GM21447 (cell line): Measurements from ENCODE around the gene STK11.
"Not testable (repeated sequence)": the region's sequence is repeated elsewhere in the genome, so short reads cannot be mapped to it uniquely, and the experiment has no call there.

Source experiments
- ATAC-seq: cut with Tn5 transposase; IDR thresholded peaks from one replicate; pipeline ENCODE4 v1.9.1; 2021; ENCODE audit not compliant: unreplicated experiment

STK11 gene

GRCh38 chr19:1206150-1206863, 729 bp downstream of the STK11 start:
- ATAC-seq: no peak

GRCh38 chr19:1206864-1207450, 1.4 kb downstream of the STK11 start:
- no peak for ATAC-seq

- ATAC-seq: not testable (repeated sequence)
These were observed 3.3 kb downstream of the STK11 start for GRCh38 chr19:1208830-1209229.

GRCh38 chr19:1210227-1210538, 4.6 kb downstream of the STK11 start:
- ATAC-seq: no peak

GRCh38 chr19:1211494-1212234, 6.1 kb downstream of the STK11 start:
- no peak for ATAC-seq

DNA sequence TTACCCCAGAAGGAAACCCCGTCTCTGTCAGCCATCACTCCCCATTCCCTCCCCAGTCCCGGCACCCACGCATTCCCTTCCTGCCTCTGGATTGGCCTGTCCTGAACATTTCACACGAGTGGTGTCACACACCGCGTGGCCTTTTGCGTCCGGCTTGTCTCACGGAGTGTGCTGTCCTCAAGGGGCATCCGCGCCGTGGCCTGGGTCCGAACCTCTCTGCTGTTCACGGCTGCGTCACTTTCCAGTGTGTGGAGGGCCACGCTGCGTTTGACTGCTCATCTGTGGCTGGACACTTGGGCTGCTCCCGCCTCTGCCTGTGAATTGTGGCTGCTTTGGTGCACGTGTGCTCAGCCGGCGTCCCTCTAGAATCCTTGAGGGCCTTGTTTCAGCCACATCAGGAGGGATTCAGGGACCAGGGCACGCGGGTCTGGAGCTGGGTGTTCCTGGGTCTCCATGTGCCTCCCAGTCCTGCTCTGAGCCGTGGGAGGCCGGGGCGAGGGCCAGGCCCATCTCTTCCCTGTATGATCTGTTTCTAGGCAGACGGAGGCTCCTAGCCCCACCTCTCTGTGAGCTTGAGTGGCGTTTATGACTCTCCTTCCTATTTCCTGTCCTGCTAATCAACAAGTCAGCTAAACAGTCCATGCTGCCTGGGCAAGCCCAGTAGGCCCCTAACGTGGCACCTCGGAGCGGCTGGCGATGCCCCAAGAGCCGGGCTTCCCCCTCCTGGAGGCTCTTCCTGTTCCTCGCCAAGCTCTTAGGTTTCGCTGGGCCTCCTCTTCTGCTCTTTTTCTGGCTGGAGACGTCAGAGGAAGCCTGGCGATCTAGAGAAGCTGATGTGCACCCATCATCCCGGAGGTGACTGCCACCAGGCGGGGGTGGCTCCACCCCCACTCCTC, 8.1 kb downstream of the STK11 start:
- no peak for ATAC-seq

- no peak for ATAC-seq
These were observed 8.8 kb downstream of the STK11 start for GRCh38 chr19:1214299-1214861.

GRCh38 chr19:1214862-1215731, 9.5 kb downstream of the STK11 start:
- ATAC-seq: no peak

DNA sequence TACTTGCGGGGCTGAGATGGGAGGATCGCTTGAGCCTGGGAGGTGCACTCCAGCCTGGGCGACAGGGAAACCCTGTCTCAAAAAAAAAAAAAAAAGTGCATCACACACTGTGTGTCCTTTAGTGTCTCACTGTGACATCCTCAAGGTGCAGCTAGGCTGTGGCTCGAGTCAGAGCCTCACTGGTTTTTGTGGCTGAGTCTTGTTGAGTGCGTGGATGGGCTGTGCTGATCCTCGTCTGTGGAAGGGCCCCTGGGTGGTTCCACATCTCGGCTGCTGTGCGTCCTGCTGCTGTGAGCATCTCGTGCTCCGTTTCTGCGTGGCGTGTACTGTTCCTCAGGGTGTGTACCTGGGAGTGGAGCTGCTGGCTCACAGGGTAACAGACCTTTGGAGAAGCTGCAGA, 11.2 kb downstream of the STK11 start:
- ATAC-seq: no peak

DNA sequence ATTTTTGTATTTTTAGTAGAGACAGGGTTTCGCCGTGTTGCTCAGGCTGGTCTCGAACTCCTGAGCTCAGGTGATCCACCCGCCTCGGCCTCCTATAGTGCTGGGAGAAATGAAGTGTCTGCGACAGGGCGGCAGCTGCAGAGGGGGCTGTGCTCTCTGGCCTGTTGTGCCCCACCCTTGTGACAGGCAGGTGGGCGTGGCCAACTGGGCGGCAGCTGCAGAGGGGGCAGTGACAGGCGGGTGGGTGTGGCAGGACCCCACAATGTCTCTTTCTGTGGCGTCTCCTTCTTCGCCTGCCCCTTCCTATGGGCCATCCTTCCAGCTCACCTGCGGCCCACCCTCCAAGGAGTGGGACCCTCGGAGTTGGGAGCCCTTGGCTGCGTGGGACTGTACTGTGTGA, 11.8 kb downstream of the STK11 start:
- ATAC-seq: no peak

GRCh38 chr19:1218751-1219567, 13.4 kb downstream of the STK11 start:
- no peak for ATAC-seq

DNA sequence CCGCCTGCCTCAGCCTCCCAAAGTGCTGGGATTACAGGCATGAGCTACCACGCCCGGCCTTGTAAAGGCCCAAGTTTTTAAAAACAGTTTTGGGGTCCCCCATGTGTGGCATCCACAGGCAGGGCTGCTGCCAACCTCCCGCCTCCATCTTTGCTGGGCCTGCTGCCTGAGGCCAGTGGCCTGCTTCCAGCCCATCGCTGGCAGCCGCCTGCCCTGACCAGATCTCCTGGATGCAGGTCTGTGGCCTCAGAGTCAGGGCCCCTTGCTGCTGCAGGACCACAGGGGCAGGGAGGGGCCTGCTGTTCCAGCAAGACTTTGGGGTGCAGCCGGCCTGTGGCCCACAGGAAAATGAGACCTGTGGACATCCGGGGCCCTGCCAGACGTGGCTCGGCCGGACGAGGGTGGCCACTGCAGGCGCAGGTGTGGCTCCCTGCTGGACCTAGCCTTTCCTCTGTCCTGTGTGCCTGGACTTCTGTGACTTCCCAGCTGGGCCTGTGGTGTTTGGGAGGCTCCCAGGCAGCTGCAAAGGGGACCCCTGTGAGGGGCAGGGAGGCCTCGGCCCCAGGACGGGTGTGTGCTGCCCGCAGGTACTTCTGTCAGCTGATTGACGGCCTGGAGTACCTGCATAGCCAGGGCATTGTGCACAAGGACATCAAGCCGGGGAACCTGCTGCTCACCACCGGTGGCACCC, 14.4 kb downstream of the STK11 start:
- no peak for ATAC-seq

- ATAC-seq: no peak
These were observed 14.9 kb downstream of the STK11 start for GRCh38 chr19:1220477-1220930.

DNA sequence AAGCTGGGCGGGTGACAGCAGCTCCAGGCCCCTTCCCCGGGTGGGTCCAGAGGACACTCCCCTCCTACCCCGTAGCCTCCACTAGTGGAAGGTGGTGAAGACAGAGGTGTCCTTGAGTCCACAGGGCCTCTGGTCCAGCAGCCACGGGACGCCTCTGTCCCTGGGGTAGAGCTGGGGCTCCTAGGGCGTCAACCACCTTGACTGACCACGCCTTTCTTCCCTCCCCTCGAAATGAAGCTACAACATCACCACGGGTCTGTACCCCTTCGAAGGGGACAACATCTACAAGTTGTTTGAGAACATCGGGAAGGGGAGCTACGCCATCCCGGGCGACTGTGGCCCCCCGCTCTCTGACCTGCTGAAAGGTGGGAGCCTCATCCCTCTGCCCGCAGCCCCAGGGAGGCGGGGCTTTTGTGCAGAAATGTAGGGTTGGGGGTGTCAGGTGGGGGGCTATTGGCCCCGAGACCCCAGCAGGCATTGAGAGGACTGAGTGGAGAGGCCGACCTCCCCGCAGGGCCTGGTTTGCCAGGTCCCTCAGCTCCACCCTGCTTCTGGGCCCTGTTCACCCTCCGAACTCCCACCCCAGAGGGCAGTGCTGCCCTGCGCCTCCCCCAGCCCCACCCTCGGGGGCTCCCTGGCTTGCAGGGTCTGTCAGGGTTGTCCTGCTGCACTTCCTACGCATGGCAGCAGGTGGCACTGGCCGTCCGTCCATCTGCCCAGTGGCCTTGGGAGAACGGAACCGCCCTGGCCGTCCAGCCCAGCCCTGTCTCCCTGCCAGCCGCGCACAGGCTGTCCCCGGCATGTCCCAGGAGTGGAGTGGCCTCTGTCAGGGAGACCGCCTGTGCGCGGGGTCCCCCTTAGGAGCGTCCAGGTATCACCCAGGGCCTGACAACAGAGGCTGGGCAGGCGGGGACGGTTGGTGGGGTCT, 15.7 kb downstream of the STK11 start:
- ATAC-seq: no peak

DNA sequence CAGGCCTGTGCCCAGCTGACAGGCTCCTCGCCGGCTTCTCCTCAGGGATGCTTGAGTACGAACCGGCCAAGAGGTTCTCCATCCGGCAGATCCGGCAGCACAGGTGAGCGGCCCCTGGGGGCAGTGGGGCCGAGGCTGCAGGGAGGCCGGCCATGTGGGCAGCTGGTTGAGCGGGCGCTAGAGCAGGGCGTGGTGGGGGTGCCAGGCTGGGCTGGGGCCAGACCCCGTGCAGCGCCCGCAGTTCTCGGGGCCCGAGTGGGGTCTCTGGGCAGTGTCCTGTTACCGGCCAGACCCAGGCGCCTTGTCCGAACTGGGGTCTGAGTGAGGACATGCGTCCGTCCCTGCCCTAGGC, 16.3 kb downstream of the STK11 start:
- no peak for ATAC-seq

GRCh38 chr19:1222394-1222793, 16.8 kb downstream of the STK11 start:
- ATAC-seq: no peak

DNA sequence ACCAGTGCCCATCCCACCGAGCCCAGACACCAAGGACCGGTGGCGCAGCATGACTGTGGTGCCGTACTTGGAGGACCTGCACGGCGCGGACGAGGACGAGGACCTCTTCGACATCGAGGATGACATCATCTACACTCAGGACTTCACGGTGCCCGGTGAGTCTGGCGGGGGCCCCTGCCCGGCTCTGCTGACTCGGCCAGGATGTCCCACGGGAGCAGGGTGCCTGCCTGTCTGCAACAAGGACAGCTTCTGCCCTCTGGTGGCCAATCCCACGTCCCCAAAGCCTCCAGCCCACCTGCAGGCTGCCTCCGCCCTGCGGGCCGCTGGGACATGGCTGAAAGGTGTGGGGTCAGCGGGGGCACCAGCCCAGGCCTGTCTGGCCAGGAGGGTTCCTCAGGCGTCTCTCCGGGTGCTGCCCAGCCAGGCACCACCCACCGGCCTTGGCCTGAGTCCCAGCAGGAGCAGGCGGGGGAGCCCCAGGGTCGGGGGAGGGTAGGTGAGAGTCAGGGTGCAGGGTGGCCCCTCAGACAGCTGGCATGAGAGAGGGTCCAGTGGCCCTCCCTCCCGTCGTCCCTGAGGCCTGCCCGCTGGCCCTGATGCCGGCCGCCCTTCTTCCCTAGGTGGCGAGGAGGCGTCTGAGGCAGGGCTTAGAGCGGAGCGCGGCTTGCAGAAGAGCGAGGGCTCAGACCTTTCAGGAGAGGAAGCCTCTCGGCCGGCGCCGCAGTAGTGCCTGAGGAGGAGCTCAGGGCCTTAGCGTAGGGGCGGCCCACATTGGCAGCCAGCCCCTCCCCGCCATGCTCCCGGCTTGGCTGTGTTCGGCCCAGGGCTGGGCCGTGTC, 17.7 kb downstream of the STK11 start:
- no peak for ATAC-seq
